C4-2B (cell line): ENCODE data around the gene NAA80.
"Not testable (repeated sequence)": the region's sequence is repeated elsewhere in the genome, so short reads cannot be mapped to it uniquely, and the experiment has no call there.

ENCODE experiments used
- H3K27ac ChIP-seq: fragments of 450-650 bp; 2 replicates; pipeline ENCODE4 v1.5.1; 2017
- CTCF ChIP-seq: fragments of 450-650 bp; conservative IDR thresholded peaks from 2 replicates; pipeline ENCODE4 v1.5.1; 2017; ENCODE audit warnings: mild to moderate bottlenecking
- ZFX ChIP-seq: fragments of 450-650 bp; IDR thresholded peaks from 2 replicates; pipeline ENCODE4 v1.6.1; 2017

Gene NAA80

GRCh38 chr3:50264383-50264963 is 34.7 kb downstream of the NAA80 start:
- TF ChIP-seq ZFX (no peak), CTCF (no peak)
- H3K27ac ChIP-seq = no peak overlapping the region

- TF ChIP-seq CTCF = no peak
- no peak for TF ChIP-seq ZFX
- no peak overlapping the region for H3K27ac ChIP-seq
Measured at GRCh38 chr3:50263478-50264382, 35.5 kb downstream of the NAA80 start.

- no peak overlapping the region for H3K27ac ChIP-seq
Measured at GRCh38 chr3:50262778-50263177, 36.4 kb downstream of the NAA80 start.

GRCh38 chr3:50262200-50262599 is 37.0 kb downstream of the NAA80 start:
- H3K27ac ChIP-seq = not testable (repeated sequence)

More at GRCh38 chr3:50262778-50263177, 36.4 kb downstream of the NAA80 start:
- no peak for TF ChIP-seq CTCF

GRCh38 chr3:50261505-50261904 is 37.7 kb downstream of the NAA80 start:
- no peak for TF ChIP-seq ZFX
- no peak for TF ChIP-seq CTCF
- H3K27ac ChIP-seq = no peak overlapping the region

GRCh38 chr3:50260942-50261441 is 38.2 kb downstream of the NAA80 start:
- H3K27ac ChIP-seq = peak overlapping the region; percentile 76
- TF ChIP-seq CTCF (no peak), ZFX (no peak)

- peak; percentile 62; the same call in 1 of the 2 replicates for TF ChIP-seq ZFX
- peak; percentile 98 for TF ChIP-seq CTCF
- H3K27ac ChIP-seq = peak overlapping the region; percentile 76
Measured at GRCh38 chr3:50260027-50260941, 38.9 kb downstream of the NAA80 start.
